GM12891 (cell line): ENCODE results near the gene CASP9.

Experiments
- PAX5 ChIP-seq: IDR thresholded peaks from 2 replicates; pipeline ENCODE4 v1.6.1; 2011; ENCODE audit warnings: low read length, moderate library complexity, mild to moderate bottlenecking; ENCODE audit not compliant: insufficient read depth, severe bottlenecking
- POLR2A ChIP-seq: IDR thresholded peaks from 2 replicates; pipeline ENCODE4 v1.6.1; 2011; ENCODE audit warnings: low read depth, low read length, control low read depth
- POLR2AphosphoS5 ChIP-seq: IDR thresholded peaks from 2 replicates; pipeline ENCODE4 v1.6.1; 2011; ENCODE audit warnings: low read depth, low read length, control low read depth
- POU2F2 ChIP-seq: IDR thresholded peaks from 2 replicates; pipeline ENCODE4 v1.6.1; 2011; ENCODE audit warnings: low read depth, mild to moderate bottlenecking, control low read depth, low read length, moderate library complexity
- TAF1 ChIP-seq: IDR thresholded peaks from 2 replicates; pipeline ENCODE4 v1.6.1; 2011; ENCODE audit warnings: low read depth, low read length, control low read depth

- TF ChIP-seq POLR2AphosphoS5 (no peak), POLR2A (no peak), TAF1 (no peak), PAX5 (no peak), POU2F2 (no peak)
Measured at GRCh38 chr1:15515022-15515663, 8.9 kb downstream of the CASP9 start.
